K562 (cell line): ENCODE results near the gene CLDN7. TPM values are rescaled to one million over a fixed set of nuclear protein-coding genes. Genes with fewer than 3 reads are reported as not detected.

Source experiments
- ATAC-seq: fragments of 200-7000 bp; cut with Tn5 transposase; 3 replicates; pipeline ENCODE4 v1.9.1; 2020; ENCODE audit warnings: moderate library complexity
- BruUV-seq: library from RNA; stranded (reverse); fragments of 400-500 nt; replicated peaks from 2 replicates; lab custom pipeline; 2021; lab: Mats Ljungman, UMichigan
- CTCF ChIA-PET: fragments of 300-600 bp; formaldehyde crosslinking; extraction: SDS; loops from one replicate; lab custom pipeline; 2021; ENCODE audit warnings: low intra/inter-chr PET ratio; lab: Yijun Ruan, JAX
- POLR2A ChIA-PET: fragments of 300-600, 350-650 bp; sonication (Branson Sonifier 250); formaldehyde crosslinking; extraction: SDS; loops from one replicate; lab custom pipeline; 2021; ENCODE audit warnings: antibody characterized with exemption, inconsistent platforms; lab: Yijun Ruan, JAX
- DNase-seq, 4 experiments: peaks; one replicate each; pipeline versions ENCODE4 v3.0.0 to v3.0.0-alpha.2; 2011 to 2018; ENCODE audit warnings: low spot score in 3 of 4, mixed read lengths in 3 of 4; ENCODE audit errors: extremely low read depth in 1 of 4
- FAIRE-seq: peaks from 2 replicates; lab custom pipeline; 2011; peaks lifted over from hg19 to GRCh38; lab: Jason Lieb, UNC
- H2AFZ ChIP-seq: 2 replicates; pipeline ENCODE4 v1.6.0; 2011; ENCODE audit warnings: low read depth, low read length, control low read depth, inconsistent platforms
- H3K27ac ChIP-seq: fragments of 200-600 bp; 3 replicates; pipeline ENCODE4 v1.8.0; 2011; ENCODE audit warnings: low read depth, mild to moderate bottlenecking, control low read depth, inconsistent platforms, low read length, moderate library complexity, mixed read lengths; ENCODE audit errors: extremely low read depth
- H3K27me3 ChIP-seq, 2 experiments: fragments of 300-600 bp in 1 of 2; 2 replicates in 1 of 2; 3 replicates in 1 of 2; pipeline versions ENCODE4 v1.6.0 to v1.8.0; 2011; ENCODE audit warnings: inconsistent platforms in 2 of 2, low read length in 2 of 2, mild to moderate bottlenecking in 1 of 2, mixed read lengths in 1 of 2, moderate library complexity in 1 of 2; ENCODE audit not compliant: control insufficient read depth in 2 of 2, insufficient read depth in 2 of 2
- H3K36me3 ChIP-seq: fragments of 300-600 bp; 3 replicates; pipeline ENCODE4 v1.8.0; 2011; ENCODE audit warnings: mild to moderate bottlenecking, low read length, inconsistent platforms; ENCODE audit not compliant: control insufficient read depth, insufficient read depth
- H3K4me1 ChIP-seq, 2 experiments: fragments of 200-600 bp in 1 of 2; replicated peaks in 1 of 2; 2 replicates in 1 of 2; 3 replicates in 1 of 2; pipeline versions ENCODE4 v1.5.1 to v1.8.0; 2011; ENCODE audit warnings: inconsistent platforms in 2 of 2, low read length in 2 of 2, mild to moderate bottlenecking in 1 of 2, mixed read lengths in 1 of 2, moderate library complexity in 1 of 2; ENCODE audit not compliant: control insufficient read depth in 2 of 2, insufficient read depth in 2 of 2
- H3K4me2 ChIP-seq: 2 replicates; pipeline ENCODE4 v1.6.1; 2011; ENCODE audit warnings: low read length, control low read depth, inconsistent platforms, mixed read lengths; ENCODE audit not compliant: insufficient read depth
- H3K4me3 ChIP-seq: fragments of 200-600 bp; sonication (generic), shearing (Covaris generic); 2 replicates; pipeline ENCODE4 v1.5.1; 2016; ENCODE audit warnings: control low read depth, inconsistent platforms
- H3K79me2 ChIP-seq: fragments of 200-600 bp; 3 replicates; pipeline ENCODE4 v1.8.0; 2011; ENCODE audit warnings: low read length, inconsistent platforms; ENCODE audit not compliant: control insufficient read depth, insufficient read depth
- H3K9ac ChIP-seq, 2 experiments: 2 replicates each; pipeline versions ENCODE4 v1.6.0 to v1.6.1; 2011; ENCODE audit warnings: low read depth in 2 of 2, low read length in 2 of 2, control low read depth in 1 of 2, inconsistent platforms in 1 of 2, mild to moderate bottlenecking in 1 of 2, mixed read lengths in 1 of 2; ENCODE audit not compliant: insufficient read depth in 1 of 2
- H3K9me1 ChIP-seq: one replicate; pipeline ENCODE4 v1.6.0; 2011; ENCODE audit warnings: inconsistent platforms, mild to moderate bottlenecking, low read length, moderate library complexity; ENCODE audit not compliant: control insufficient read depth, insufficient read depth
- H3K9me3 ChIP-seq: replicated peaks from 2 replicates; pipeline ENCODE4 v1.5.1; 2011; ENCODE audit warnings: low read depth, low read length, inconsistent platforms; ENCODE audit not compliant: control insufficient read depth, insufficient read depth
- H4K20me1 ChIP-seq: replicated peaks from 2 replicates; pipeline ENCODE4 v1.6.1; 2011; ENCODE audit warnings: low read length, inconsistent platforms, mixed read lengths; ENCODE audit not compliant: control insufficient read depth, insufficient read depth
- BRCA1 ChIP-seq, 2 experiments: fragments of 450-650 bp in 1 of 2; sonication (generic) in 1 of 2; formaldehyde crosslinking in 1 of 2; IDR thresholded peaks; 2 replicates each; pipeline versions ENCODE4 v1.5.0 to v1.6.1; 2017 to 2020; ENCODE audit warnings: mild to moderate bottlenecking in 1 of 2, missing genetic modification reagents in 1 of 2
- HCFC1 ChIP-seq: IDR thresholded peaks from 2 replicates; pipeline ENCODE4 v1.6.1; 2012; ENCODE audit warnings: low read depth, low read length, improper control_type of control experiment
- JUN ChIP-seq, 2 experiments: sonication (generic) in 1 of 2; formaldehyde crosslinking in 1 of 2; IDR thresholded peaks; 2 replicates each; pipeline versions ENCODE4 v1.6.1 to v1.8.0; 2012 to 2022; ENCODE audit warnings: borderline replicate concordance in 2 of 2, mild to moderate bottlenecking in 2 of 2, improper control_type of control experiment in 1 of 2, low read depth in 1 of 2, low read length in 1 of 2, missing genetic modification reagents in 1 of 2
- MTA1 ChIP-seq: fragments of 450-650 bp; IDR thresholded peaks from 2 replicates; pipeline ENCODE4 v1.6.1; 2017; ENCODE audit warnings: borderline replicate concordance
- NCOA2 ChIP-seq, 2 experiments: fragments of 450-650 bp; IDR thresholded peaks; 2 replicates each; pipeline ENCODE4 v1.6.1; 2018; ENCODE audit warnings: mild to moderate bottlenecking in 2 of 2, moderate library complexity in 1 of 2; ENCODE audit not compliant: partially characterized antibody in 2 of 2
- RBM14 ChIP-seq: fragments of 200-400 bp; formaldehyde crosslinking; IDR thresholded peaks from 2 replicates; pipeline ENCODE4 v1.6.1; 2018; ENCODE audit warnings: low read depth, mild to moderate bottlenecking, low read length, moderate library complexity, borderline replicate concordance; ENCODE audit not compliant: insufficient read depth
- SIN3B ChIP-seq: fragments of 450-650 bp; IDR thresholded peaks from 2 replicates; pipeline ENCODE4 v1.6.1; 2017; ENCODE audit warnings: low read depth, mild to moderate bottlenecking, moderate library complexity
- SREBF2 ChIP-seq: sonication (generic); formaldehyde crosslinking; IDR thresholded peaks from 2 replicates; pipeline ENCODE4 v1.4.0; 2020; ENCODE audit warnings: mild to moderate bottlenecking, missing genetic modification reagents
- TEAD1 ChIP-seq, 2 experiments: fragments of 450-650 bp in 1 of 2; sonication (generic) in 1 of 2; formaldehyde crosslinking; IDR thresholded peaks; 2 replicates each; pipeline versions ENCODE4 v1.4.0 to v1.8.0; 2020 to 2022; ENCODE audit warnings: mild to moderate bottlenecking in 2 of 2, missing genetic modification reagents in 1 of 2
- ZNF133 ChIP-seq: fragments of 250-450 bp; sonication (Bioruptor Pico); IDR thresholded peaks from 2 replicates; pipeline ENCODE4 v1.4.0; 2020; ENCODE audit warnings: mild to moderate bottlenecking
- ZNF212 ChIP-seq: fragments of 450-650 bp; formaldehyde crosslinking; IDR thresholded peaks from 2 replicates; pipeline ENCODE4 v1.4.0; 2020; ENCODE audit warnings: mild to moderate bottlenecking
- ZNF395 ChIP-seq: fragments of 200-800 bp; sonication (Bioruptor generic); IDR thresholded peaks from 2 replicates; pipeline ENCODE4 v1.6.1; 2017; ENCODE audit warnings: missing genetic modification characterization, missing compliant biosample characterization
- ZSCAN29 ChIP-seq: fragments of 450-650 bp; IDR thresholded peaks from 2 replicates; pipeline ENCODE4 v1.6.1; 2017
- WGBS: fragments of 100-300 bp; shearing (Covaris generic); methylation state at CpG from one replicate; pipeline ENCODE4 v1.1.6; 2016; ENCODE audit warnings: low coverage, mixed read lengths; ENCODE audit not compliant: insufficient coverage; ENCODE audit errors: missing lambda C conversion rate; 5-methylcytosine and 5-hydroxymethylcytosine counted together
- in situ Hi-C: fragments of 300-500 bp; cut with MboI; formaldehyde crosslinking; loops from 4 replicates; pipeline ENCODE4 v1.15.0; 2018; ENCODE audit warnings: inconsistent platforms, mixed read lengths
- intact Hi-C: fragments of 100-400 bp; cut with micrococcal nuclease; formaldehyde crosslinking; loops from 2 replicates; pipeline ENCODE4 v1.14.2; 2022
- polyA plus RNA-seq, 8 experiments: library from polyadenylated mRNA; depleted of rRNA in 4 of 8; stranded (reverse) in 5 of 8; unstranded in 3 of 8; fragments of >200 nt; fragmentation: Nextera tagmentation in 2 of 8; fragmentation: Illumina TruSeq in 1 of 8; extraction: Ambion mirVana in 2 of 8; extraction: Trizol in 1 of 8; gene quantifications; 2 replicates each; pipeline versions ENCODE4 v1.2.1 to v1.2.3, GENCODE V29; 2011 to 2014; ENCODE audit warnings: inconsistent platforms in 1 of 8, missing spikeins in 1 of 8
- total RNA-seq, 7 experiments: library from RNA; depleted of rRNA in 6 of 7; stranded (reverse); fragments of >200 nt in 6 of 7; fragmentation: Illumina TruSeq in 2 of 7; extraction: Trizol in 2 of 7; gene quantifications; 2 replicates each; pipeline versions ENCODE4 v1.2.1 to v1.2.3, GENCODE V29; 2011 to 2021; ENCODE audit warnings: low replicate concordance in 1 of 7

CLDN7 gene
- total and polyA plus RNA-seq, 9 of the 15 experiments (the other 6 are each of a cell fraction or from before 2014, with no cell fraction given): 2.2 to 14.5 (median 7.6) TPM

DNA sequence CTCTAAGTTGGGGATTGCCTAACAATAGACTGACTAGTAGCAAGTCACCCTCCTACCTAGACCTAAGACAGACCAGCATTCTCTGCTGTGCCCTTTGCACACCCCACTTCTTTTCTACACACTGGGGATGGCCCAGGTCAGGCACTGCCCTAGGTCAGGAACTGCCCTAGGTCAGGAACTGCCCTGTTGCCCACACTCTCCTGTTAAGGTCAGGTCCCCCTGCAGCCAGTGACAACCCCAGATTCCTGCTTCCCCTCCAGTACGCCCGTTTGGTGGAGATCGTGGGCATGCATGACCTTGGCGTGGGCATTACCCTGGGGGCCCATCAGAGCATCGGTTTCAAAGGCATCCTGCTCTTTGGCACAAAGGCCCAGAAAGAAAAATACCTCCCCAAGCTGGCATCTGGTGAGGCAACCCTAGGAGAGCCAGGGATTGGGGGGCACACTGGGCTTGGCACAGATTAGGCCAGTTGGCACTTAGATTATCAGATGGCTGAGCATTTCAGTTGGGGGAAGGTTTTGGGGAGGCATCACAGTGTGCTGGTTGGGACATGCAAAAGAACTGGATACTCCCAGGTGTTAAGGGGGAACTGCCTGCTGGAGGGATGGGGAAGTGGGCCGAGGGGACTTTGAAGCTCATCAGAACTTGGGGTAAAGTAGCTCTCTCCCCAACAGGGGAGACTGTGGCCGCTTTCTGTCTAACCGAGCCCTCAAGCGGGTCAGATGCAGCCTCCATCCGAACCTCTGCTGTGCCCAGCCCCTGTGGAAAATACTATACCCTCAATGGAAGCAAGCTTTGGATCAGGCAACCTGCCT lies 40.8 kb downstream of the CLDN7 start (continued):
- no peak for TF ChIP-seq RBM14
- TF ChIP-seq SIN3B: no peak
- TF ChIP-seq BRCA1 (IDR thresholded peaks at IDR 0.05): no peak
- no peak for TF ChIP-seq BRCA1 (CRISPR knock-in tag; IDR thresholded peaks at IDR 0.05)
- no peak for TF ChIP-seq JUN (IDR thresholded peaks at IDR 0.05; ENCODE audit: borderline replicate concordance, low read depth, low read length)
- no peak for TF ChIP-seq JUN (CRISPR knock-in tag; IDR thresholded peaks at IDR 0.05; ENCODE audit: borderline replicate concordance)
- no peak for TF ChIP-seq ZSCAN29
- TF ChIP-seq HCFC1: no peak
- TF ChIP-seq ZNF212 (CRISPR knock-in tag): no peak
- no peak for TF ChIP-seq MTA1

- in situ Hi-C loops: no loop called here
- H3K27me3 ChIP-seq: no peaks in the 10 kb centered on the region
- H3K9ac ChIP-seq: peak overlapping the region; percentile 90 to 99
- peaks cover 37% of the 10 kb centered on the region for H3K79me2 ChIP-seq
- intact Hi-C loops: no loop called here
- peaks cover 6% of the 10 kb centered on the region for H4K20me1 ChIP-seq
- H3K4me3 ChIP-seq: peak overlapping the region; percentile 87
- DNase-seq: peak in 2 of 4 experiments; percentile 34 to 44
- peaks cover 6% of the 10 kb centered on the region for H3K9me1 ChIP-seq
- POLR2A ChIA-PET: interaction anchor here (0.6 to 7.7 kb wide), 7 partner anchors 10 to 116 kb away, joined by 3 to 73 read pairs (median 5); partner anchors contain the start of genes ACAP1, DVL2, GABARAP and PHF23
- peak overlapping the region; percentile 90 for H3K27ac ChIP-seq
- no peak for FAIRE-seq
- 14% methylated on average over 6 of the region's 11 CpGs for WGBS
- no peak overlapping the region for H2AFZ ChIP-seq
- no peaks in the 10 kb centered on the region for H3K9me3 ChIP-seq
- H3K4me2 ChIP-seq: peak overlapping the region; percentile 93
- CTCF ChIA-PET: no interaction called here
- H3K4me1 ChIP-seq: peaks cover 33 to 52% of the 10 kb centered on the region in 2 experiments
- BruUV-seq: no TSS peak
- peaks cover 52% of the 10 kb centered on the region; the same call in 2 of the 3 replicates for H3K36me3 ChIP-seq
- peak; percentile 23 for ATAC-seq
- TF ChIP-seq ZNF395 (CRISPR knock-in tag) (0 out of 2 replicates have a peak, but pooled peaks have one; percentile 32), ZNF133 (no peak), NCOA2 (IDR thresholded peaks at IDR 0.05; ENCODE audit: partially characterized antibody in 2 of 2) (no peak), TEAD1 (CRISPR knock-in tag; IDR thresholded peaks at IDR 0.05) (no peak), SREBF2 (CRISPR knock-in tag) (no peak)
These were observed 41.5 kb downstream of the CLDN7 start for GRCh38 chr17:7220593-7221277.
